ENCODE data around the gene ELMO2. TPM values are rescaled to one million over a fixed set of nuclear protein-coding genes. Genes with fewer than 3 reads are reported as not detected.
A peak's percentile ranks its signal among the peaks of the same experiment; 100 is the strongest.

ELMO2 gene
- total and polyA plus RNA-seq, 2 donors (not counting 1 experiment from before 2014, with no cell fraction given) = 22.1 to 41.7 TPM

DNA sequence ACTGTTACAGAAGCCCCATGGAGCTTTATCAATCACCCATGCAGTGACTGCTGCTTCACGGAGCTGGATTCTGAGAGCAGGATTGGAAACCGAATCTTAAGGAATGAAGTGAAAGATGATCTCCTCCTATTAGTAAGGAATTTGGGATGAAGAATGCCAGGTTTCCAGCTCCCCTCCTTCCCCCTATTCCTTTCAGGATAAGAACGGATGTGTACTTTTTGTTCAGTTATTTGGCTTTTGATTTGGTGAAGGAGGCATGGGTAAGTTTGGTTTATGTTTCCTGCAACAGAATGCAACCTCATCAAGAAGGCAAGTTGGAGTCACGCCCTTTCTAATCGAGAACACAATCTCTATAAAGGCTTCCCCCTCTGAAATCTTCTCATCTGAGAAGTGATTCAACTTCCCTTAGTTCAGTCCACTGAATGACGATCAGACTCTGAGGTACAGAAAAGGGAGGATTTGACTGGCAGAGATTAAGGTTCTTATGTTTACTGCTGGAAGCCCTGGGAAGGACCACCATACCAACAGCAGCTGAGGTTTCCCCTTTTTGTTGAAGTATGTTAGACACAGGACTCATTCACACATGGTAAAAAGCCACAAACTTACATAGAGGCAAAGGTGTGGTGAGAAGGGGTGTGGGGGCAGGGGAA is 5.5 kb downstream of the ELMO2 start:
- no CpG with 5 or more reads among the region's 6 CpGs for WGBS (ENCODE audit: insufficient coverage)
- Histone ChIP-seq H4K20me1 (ENCODE audit: control insufficient read depth, insufficient read depth, low read length, poor library complexity, severe bottlenecking) (peaks cover 67% of the 10 kb centered on the region), H2AFZ (ENCODE audit: insufficient read depth, low read depth, low read length, poor library complexity, severe bottlenecking) (no peak overlapping the region), H3K4me3 (ENCODE audit: control extremely low read depth in 1 of 5, extremely low read depth in 1 of 5, insufficient read depth in 1 of 5, low read depth in 2 of 5, low read length in 4 of 5) (no peak overlapping the region), H3K4me1 (ENCODE audit: control insufficient read depth in 2 of 2, insufficient read depth in 2 of 2, low read length in 2 of 2) (peaks cover 29 to 39% of the 10 kb centered on the region in 2 donors), H3K9ac (ENCODE audit: low read length) (no peak overlapping the region), H3K4me2 (replicated peaks; ENCODE audit: low read depth, low read length, poor library complexity, severe bottlenecking) (peak overlapping the region; percentile 29), H3K27ac (ENCODE audit: low read length in 2 of 2) (no peak overlapping the region), H3K79me2 (ENCODE audit: control insufficient read depth, insufficient read depth, low read length) (peaks cover 85% of the 10 kb centered on the region), H3K9me3 (ENCODE audit: control extremely low read depth in 1 of 3, control insufficient read depth in 2 of 3, insufficient read depth in 1 of 3, low read length in 2 of 3) (no peaks in the 10 kb centered on the region), H3K27me3 (replicated peaks in 1 of 4; ENCODE audit: control extremely low read depth in 1 of 4, control insufficient read depth in 3 of 4, insufficient read depth in 4 of 4, low read length in 3 of 4) (no peaks in the 10 kb centered on the region), H3K36me3 (replicated peaks in 1 of 2; ENCODE audit: control extremely low read depth in 1 of 2, control insufficient read depth in 1 of 2, extremely low read depth in 1 of 2, insufficient read depth in 2 of 2, low read length in 1 of 2) (peaks cover 1 to 16% of the 10 kb centered on the region in 2 experiments)
- ChIA-PET CTCF (interaction anchor here (0.9 to 1.2 kb wide), 4 partner anchors 10 to 94 kb away, joined by 3 to 4 read pairs (median 3); no protein-coding TSS in a partner anchor), POLR2A (no interaction called here)
- no peak for ATAC-seq (ENCODE audit: low read depth)
- H3K4me1 Mint-ChIP-seq = peaks cover 49% of the 10 kb centered on the region
- intact Hi-C loops (cut with micrococcal nuclease) = no loop called here
- no peaks in the 10 kb centered on the region for H3K27me3 Mint-ChIP-seq
- H3K9me3 Mint-ChIP-seq (ENCODE audit: insufficient read depth) = no peaks in the 10 kb centered on the region
- peak; percentile 23 for DNase-seq
- peak overlapping the region; percentile 54 for H3K27ac Mint-ChIP-seq
- H3K4me3 Mint-ChIP-seq = no peak overlapping the region
- TF ChIP-seq, protein P1, sequence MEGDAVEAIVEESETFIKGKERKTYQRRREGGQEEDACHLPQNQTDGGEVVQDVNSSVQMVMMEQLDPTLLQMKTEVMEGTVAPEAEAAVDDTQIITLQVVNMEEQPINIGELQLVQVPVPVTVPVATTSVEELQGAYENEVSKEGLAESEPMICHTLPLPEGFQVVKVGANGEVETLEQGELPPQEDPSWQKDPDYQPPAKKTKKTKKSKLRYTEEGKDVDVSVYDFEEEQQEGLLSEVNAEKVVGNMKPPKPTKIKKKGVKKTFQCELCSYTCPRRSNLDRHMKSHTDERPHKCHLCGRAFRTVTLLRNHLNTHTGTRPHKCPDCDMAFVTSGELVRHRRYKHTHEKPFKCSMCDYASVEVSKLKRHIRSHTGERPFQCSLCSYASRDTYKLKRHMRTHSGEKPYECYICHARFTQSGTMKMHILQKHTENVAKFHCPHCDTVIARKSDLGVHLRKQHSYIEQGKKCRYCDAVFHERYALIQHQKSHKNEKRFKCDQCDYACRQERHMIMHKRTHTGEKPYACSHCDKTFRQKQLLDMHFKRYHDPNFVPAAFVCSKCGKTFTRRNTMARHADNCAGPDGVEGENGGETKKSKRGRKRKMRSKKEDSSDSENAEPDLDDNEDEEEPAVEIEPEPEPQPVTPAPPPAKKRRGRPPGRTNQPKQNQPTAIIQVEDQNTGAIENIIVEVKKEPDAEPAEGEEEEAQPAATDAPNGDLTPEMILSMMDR (IDR thresholded peaks at IDR 0.05) = no peak
- TF ChIP-seq EZH2 (IDR thresholded peaks at IDR 0.05; ENCODE audit: borderline replicate concordance, insufficient read depth, low read depth, low read length, poor library complexity, severe bottlenecking) = no peak

DNA sequence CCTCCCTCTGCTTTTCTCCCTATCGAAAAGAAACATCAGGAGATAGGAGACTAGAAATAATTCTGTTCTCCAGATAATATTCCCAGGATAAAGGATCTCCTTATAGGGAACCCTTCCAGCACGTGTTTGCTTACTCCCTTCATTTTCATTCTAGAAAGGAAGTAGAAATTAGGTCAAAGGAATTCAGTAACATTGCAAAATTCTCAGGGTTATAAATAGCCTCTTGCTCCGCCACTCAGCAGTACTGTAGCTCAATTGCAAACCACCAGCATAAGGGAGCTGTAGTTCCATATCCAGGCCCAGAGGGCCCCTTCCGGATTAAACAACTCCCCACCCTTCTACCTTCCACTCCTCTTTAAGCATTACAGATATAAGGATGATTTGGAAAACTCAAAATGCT is 6.2 kb downstream of the ELMO2 start:
- Mint-ChIP-seq H3K4me1 (peaks cover 49% of the 10 kb centered on the region), H3K27ac (no peak overlapping the region), H3K4me3 (no peak overlapping the region), H3K27me3 (no peaks in the 10 kb centered on the region), H3K9me3 (ENCODE audit: insufficient read depth) (no peaks in the 10 kb centered on the region)
- POLR2A ChIA-PET = no interaction called here
- Histone ChIP-seq H2AFZ (ENCODE audit: insufficient read depth, low read depth, low read length, poor library complexity, severe bottlenecking) (no peak overlapping the region), H3K36me3 (replicated peaks in 1 of 2; ENCODE audit: control extremely low read depth in 1 of 2, control insufficient read depth in 1 of 2, extremely low read depth in 1 of 2, insufficient read depth in 2 of 2, low read length in 1 of 2) (peaks cover 1 to 19% of the 10 kb centered on the region in 2 experiments), H3K79me2 (ENCODE audit: control insufficient read depth, insufficient read depth, low read length) (peaks cover 81% of the 10 kb centered on the region), H4K20me1 (ENCODE audit: control insufficient read depth, insufficient read depth, low read length, poor library complexity, severe bottlenecking) (peaks cover 67% of the 10 kb centered on the region), H3K9ac (ENCODE audit: low read length) (no peak overlapping the region), H3K9me3 (ENCODE audit: control extremely low read depth in 1 of 3, control insufficient read depth in 2 of 3, insufficient read depth in 1 of 3, low read length in 2 of 3) (no peaks in the 10 kb centered on the region), H3K27ac (ENCODE audit: low read length in 2 of 2) (no peak overlapping the region), H3K4me2 (replicated peaks; ENCODE audit: low read depth, low read length, poor library complexity, severe bottlenecking) (peak overlapping the region; percentile 11), H3K4me3 (ENCODE audit: control extremely low read depth in 1 of 5, extremely low read depth in 1 of 5, insufficient read depth in 1 of 5, low read depth in 2 of 5, low read length in 4 of 5) (no peak overlapping the region), H3K27me3 (replicated peaks in 1 of 4; ENCODE audit: control extremely low read depth in 1 of 4, control insufficient read depth in 3 of 4, insufficient read depth in 4 of 4, low read length in 3 of 4) (no peaks in the 10 kb centered on the region), H3K4me1 (ENCODE audit: control insufficient read depth in 2 of 2, insufficient read depth in 2 of 2, low read length in 2 of 2) (peaks cover 27 to 36% of the 10 kb centered on the region in 2 donors)
- ATAC-seq (ENCODE audit: low read depth) = no peak
- no CpG with 5 or more reads among the region's 4 CpGs for WGBS (ENCODE audit: insufficient coverage)
- intact Hi-C loops (cut with micrococcal nuclease) = no loop called here
- TF ChIP-seq EZH2 (IDR thresholded peaks at IDR 0.05; ENCODE audit: borderline replicate concordance, insufficient read depth, low read depth, low read length, poor library complexity, severe bottlenecking) = no peak
- DNase-seq = no peak
- CTCF ChIA-PET = interaction anchor here (0.9 kb wide), 2 partner anchors 12 to 33 kb away, joined by 3 read pairs; no protein-coding TSS in a partner anchor
